Breast epithelium (tissue), 4 donors: Measurements from ENCODE around the gene GPC3. TPM values are rescaled to one million over a fixed set of nuclear protein-coding genes. Genes with fewer than 3 reads are reported as not detected.

Experiments
- DNase-seq, 2 donors: peaks; one replicate each; pipeline ENCODE4 v3.0.0-alpha.2; 2019; ENCODE audit warnings: low spot score in 2 of 2
- H3K27ac ChIP-seq, 2 donors: fragments of 200-600 bp; sonication (generic) in 1 of 2; one replicate each; pipeline ENCODE4 v1.5.1; 2016 to 2019; ENCODE audit warnings: mild to moderate bottlenecking in 1 of 2
- H3K27me3 ChIP-seq, 2 donors: fragments of 200-600 bp; sonication (generic) in 1 of 2; one replicate each; pipeline versions ENCODE4 v1.5.1 to v1.6.0; 2017 to 2019; ENCODE audit warnings: control low read depth in 1 of 2, mild to moderate bottlenecking in 1 of 2
- H3K36me3 ChIP-seq: fragments of 200-600 bp; one replicate; pipeline ENCODE4 v1.5.1; 2019
- H3K4me1 ChIP-seq, 2 donors: fragments of 200-600 bp; sonication (generic); one replicate each; pipeline ENCODE4 v1.5.1; 2016 to 2019; ENCODE audit warnings: control low read depth in 1 of 2
- H3K4me3 ChIP-seq, 3 donors: fragments of 200-600 bp; sonication (generic); 1 replicate in 2 of 3; 2 replicates in 1 of 3; pipeline ENCODE4 v1.5.1; 2016 to 2019; ENCODE audit warnings: mild to moderate bottlenecking in 3 of 3, moderate library complexity in 2 of 3
- H3K9me3 ChIP-seq, 2 donors: fragments of 200-600 bp; sonication (generic) in 1 of 2; one replicate each; pipeline ENCODE4 v1.5.1; 2016 to 2019; ENCODE audit warnings: control low read depth in 1 of 2
- CTCF ChIP-seq, 3 donors: fragments of 450-650 bp; IDR thresholded peaks; one replicate each; pipeline ENCODE4 v1.5.1; 2016 to 2017; ENCODE audit warnings: antibody characterized with exemption in 3 of 3, mild to moderate bottlenecking in 3 of 3, moderate library complexity in 3 of 3
- POLR2A ChIP-seq: fragments of 450-650 bp; IDR thresholded peaks from one replicate; pipeline ENCODE4 v1.6.1; 2016; ENCODE audit warnings: antibody characterized with exemption, mild to moderate bottlenecking, moderate library complexity
- POLR2AphosphoS5 ChIP-seq, 3 donors: sonication (generic); formaldehyde crosslinking; IDR thresholded peaks; one replicate each; pipeline ENCODE4 v1.6.1; 2017; ENCODE audit warnings: antibody characterized with exemption in 3 of 3
- intact Hi-C: fragments of 100-400 bp; cut with DNase I; formaldehyde crosslinking; loops from one replicate; pipeline ENCODE4 v1.15.1; 2023; ENCODE audit warnings: low total_unique reads
- total RNA-seq, 3 donors: library from RNA; depleted of rRNA; stranded (reverse); fragments of >200 nt; gene quantifications; one replicate each; pipeline ENCODE4 v1.1.0, GENCODE V29; 2016

Gene GPC3
- total RNA-seq, 3 donors from 2014 or later = 29.7 to 99.2 (median 89.1) TPM

- no peaks in the 10 kb centered on the region for H3K4me1 ChIP-seq
- H3K4me3 ChIP-seq = no peak overlapping the region
- H3K27me3 ChIP-seq = peaks cover 0 to 50% of the 10 kb centered on the region in 2 donors
- H3K27ac ChIP-seq = no peak overlapping the region
- DNase-seq = no peak
- H3K9me3 ChIP-seq = no peaks in the 10 kb centered on the region
- TF ChIP-seq POLR2A (no peak), CTCF (IDR thresholded peaks at IDR 0.05) (no peak), POLR2AphosphoS5 (IDR thresholded peaks at IDR 0.05) (no peak)
- intact Hi-C loops = no loop called here
- no peaks in the 10 kb centered on the region for H3K36me3 ChIP-seq
These were observed 308.9 kb downstream of the GPC3 start for GRCh38 chrX:133676344-133677122.

GRCh38 chrX:133674726-133675470, 310.5 kb downstream of the GPC3 start:
- H3K4me3 ChIP-seq = no peak overlapping the region
- no peaks in the 10 kb centered on the region for H3K9me3 ChIP-seq
- no peak overlapping the region for H3K27ac ChIP-seq
- intact Hi-C loops = no loop called here
- TF ChIP-seq POLR2A (no peak), POLR2AphosphoS5 (IDR thresholded peaks at IDR 0.05) (no peak), CTCF (IDR thresholded peaks at IDR 0.05) (no peak)
- no peaks in the 10 kb centered on the region for H3K4me1 ChIP-seq
- no peaks in the 10 kb centered on the region for H3K36me3 ChIP-seq
- no peak for DNase-seq
- peaks cover 0 to 41% of the 10 kb centered on the region in 2 donors for H3K27me3 ChIP-seq

- Histone ChIP-seq H3K9me3 (no peaks in the 10 kb centered on the region), H3K4me1 (no peaks in the 10 kb centered on the region), H3K4me3 (no peak overlapping the region), H3K27me3 (peaks cover 0 to 31% of the 10 kb centered on the region in 2 donors), H3K27ac (no peak overlapping the region), H3K36me3 (no peaks in the 10 kb centered on the region)
- peak; percentile 38 to 63 (median 58) for TF ChIP-seq CTCF (IDR thresholded peaks at IDR 0.05)
- TF ChIP-seq POLR2AphosphoS5 (IDR thresholded peaks at IDR 0.05) = no peak
- intact Hi-C loops = no loop called here
- DNase-seq = no peak
These were observed 315.0 kb downstream of the GPC3 start for GRCh38 chrX:133670383-133670782.

GRCh38 chrX:133669214-133669613, 316.2 kb downstream of the GPC3 start:
- intact Hi-C loops = no loop called here
- TF ChIP-seq POLR2A = no peak
- no peak for TF ChIP-seq CTCF (IDR thresholded peaks at IDR 0.05)
- TF ChIP-seq POLR2AphosphoS5 (IDR thresholded peaks at IDR 0.05) = no peak
- Histone ChIP-seq H3K4me3 (no peak overlapping the region), H3K9me3 (no peaks in the 10 kb centered on the region), H3K36me3 (no peaks in the 10 kb centered on the region), H3K27ac (no peak overlapping the region), H3K27me3 (peaks cover 0 to 32% of the 10 kb centered on the region in 2 donors), H3K4me1 (no peaks in the 10 kb centered on the region)
- DNase-seq = no peak
